ENCODE results near the gene GABRD.
"Not testable (repeated sequence)": the region's sequence is repeated elsewhere in the genome, so short reads cannot be mapped to it uniquely, and the experiment has no call there.

GABRD gene

GRCh38 chr1:2019172-2019543 is at the start of gene GABRD:
TSS of gene GABRD (plus strand) at chr1:2019345. CDS start at chr1:2019424, 79 bp downstream.
- peak in 1 of 2 donors; percentile 12 for DNase-seq (ENCODE audit: low read depth in 2 of 2)

- DNase-seq (ENCODE audit: low read depth in 2 of 2) = no peak
These were observed 49.6 kb upstream of the GABRD start for GRCh38 chr1:1969505-1969900.

- DNase-seq (ENCODE audit: low read depth in 2 of 2) = no peak
These were observed 49.0 kb upstream of the GABRD start for GRCh38 chr1:1969953-1970716.

GRCh38 chr1:1971017-1971416 is 48.1 kb upstream of the GABRD start:
- no peak for DNase-seq (ENCODE audit: low read depth in 2 of 2)

GRCh38 chr1:1971688-1972087 is 47.5 kb upstream of the GABRD start:
- DNase-seq (ENCODE audit: low read depth in 2 of 2) = no peak

GRCh38 chr1:1972976-1973715 is 46.0 kb upstream of the GABRD start:
- no peak for DNase-seq (ENCODE audit: low read depth in 2 of 2)

GRCh38 chr1:1973716-1974642 is 45.2 kb upstream of the GABRD start:
- no peak for DNase-seq (ENCODE audit: low read depth in 2 of 2)

- DNase-seq (ENCODE audit: low read depth in 2 of 2) = no peak
These were observed 44.3 kb upstream of the GABRD start for GRCh38 chr1:1974834-1975233.

- no peak for DNase-seq (ENCODE audit: low read depth in 2 of 2)
These were observed 43.6 kb upstream of the GABRD start for GRCh38 chr1:1975535-1975934.

- DNase-seq (ENCODE audit: low read depth in 2 of 2) = no peak
These were observed 43.1 kb upstream of the GABRD start for GRCh38 chr1:1976031-1976430.

GRCh38 chr1:1978108-1978507 is 41.0 kb upstream of the GABRD start:
- DNase-seq (ENCODE audit: low read depth in 2 of 2) = no peak

- DNase-seq (ENCODE audit: low read depth in 2 of 2) = not testable (repeated sequence)
These were observed 40.3 kb upstream of the GABRD start for GRCh38 chr1:1978690-1979481.

- no peak for DNase-seq (ENCODE audit: low read depth in 2 of 2)
These were observed 39.5 kb upstream of the GABRD start for GRCh38 chr1:1979482-1980165.

GRCh38 chr1:1980467-1981141 is 38.5 kb upstream of the GABRD start:
- no peak for DNase-seq (ENCODE audit: low read depth in 2 of 2)

GRCh38 chr1:1981142-1981500 is 38.0 kb upstream of the GABRD start:
- DNase-seq (ENCODE audit: low read depth in 2 of 2) = no peak

GRCh38 chr1:1981631-1982327 is 37.4 kb upstream of the GABRD start:
- not testable (repeated sequence) for DNase-seq (ENCODE audit: low read depth in 2 of 2)

GRCh38 chr1:1982379-1983232 is 36.5 kb upstream of the GABRD start:
- no peak for DNase-seq (ENCODE audit: low read depth in 2 of 2)

- no peak for DNase-seq (ENCODE audit: low read depth in 2 of 2)
These were observed 34.5 kb upstream of the GABRD start for GRCh38 chr1:1984560-1985070.
